WTC11 (cell line): Measurements from ENCODE around the gene CAMKMT. TPM values are rescaled to one million over a fixed set of nuclear protein-coding genes. Genes with fewer than 3 reads are reported as not detected.

ENCODE experiments used
- ATAC-seq: fragments of 200-7000 bp; cut with Tn5 transposase; 2 replicates; pipeline ENCODE4 v1.10.0; 2021; ENCODE audit warnings: mild to moderate bottlenecking, moderate library complexity
- CTCF ChIA-PET: fragments of 300-600 bp; sonication (Branson Sonifier 250); formaldehyde crosslinking; loops from one replicate; lab custom pipeline; 2021; ENCODE audit warnings: antibody characterized with exemption; lab: Charles Lee
- POLR2A ChIA-PET: fragments of 350-600 bp; sonication (Branson Sonifier 250); formaldehyde crosslinking; loops from one replicate; lab custom pipeline; 2021; ENCODE audit warnings: antibody characterized with exemption; lab: Charles Lee
- DNase-seq: peaks from one replicate; pipeline ENCODE4 v3.0.0; 2021; ENCODE audit warnings: low spot score
- H3K27ac Mint-ChIP-seq: 2 replicates; pipeline ENCODE4 v1.8.0; 2021; ENCODE audit warnings: mixed read lengths
- H3K27me3 Mint-ChIP-seq: 2 replicates; pipeline ENCODE4 v1.8.0; 2021; ENCODE audit warnings: low read depth, mild to moderate bottlenecking, moderate library complexity, mixed read lengths
- H3K36me3 Mint-ChIP-seq: 2 replicates; pipeline ENCODE4 v1.8.0; 2021; ENCODE audit warnings: mixed read lengths
- H3K4me1 Mint-ChIP-seq: 2 replicates; pipeline ENCODE4 v1.8.0; 2022; ENCODE audit warnings: mixed read lengths
- H3K4me3 Mint-ChIP-seq: 2 replicates; pipeline ENCODE4 v1.8.0; 2021; ENCODE audit warnings: mild to moderate bottlenecking, moderate library complexity, mixed read lengths
- H3K9me3 Mint-ChIP-seq: 2 replicates; pipeline ENCODE4 v1.8.0; 2021; ENCODE audit warnings: mixed read lengths
- ATF3 ChIP-seq: sonication (generic); formaldehyde crosslinking; conservative IDR thresholded peaks from 2 replicates; pipeline ENCODE4 v1.8.1; 2022; ENCODE audit warnings: mild to moderate bottlenecking, missing genetic modification reagents
- E2F5 ChIP-seq: sonication (generic); formaldehyde crosslinking; IDR thresholded peaks from 2 replicates; pipeline ENCODE4 v1.8.1; 2022; ENCODE audit warnings: mild to moderate bottlenecking, moderate library complexity, missing genetic modification reagents
- FOXP1 ChIP-seq: sonication (generic); formaldehyde crosslinking; IDR thresholded peaks from 2 replicates; pipeline ENCODE4 v1.8.0; 2022; ENCODE audit warnings: missing genetic modification reagents, mild to moderate bottlenecking, moderate library complexity, borderline replicate concordance
- GRHL2 ChIP-seq: fragments of 250-450 bp; sonication (Bioruptor Pico); IDR thresholded peaks from 2 replicates; pipeline ENCODE4 v1.8.0; 2022; ENCODE audit warnings: mild to moderate bottlenecking, moderate library complexity; ENCODE audit not compliant: insufficient replicate concordance, severe bottlenecking
- HMGXB4 ChIP-seq: sonication (generic); formaldehyde crosslinking; IDR thresholded peaks from 2 replicates; pipeline ENCODE4 v1.8.1; 2023; ENCODE audit warnings: mild to moderate bottlenecking, moderate library complexity, missing genetic modification reagents
- JAZF1 ChIP-seq: fragments of 250-450 bp; sonication (Bioruptor Pico); IDR thresholded peaks from 2 replicates; pipeline ENCODE4 v1.9.0; 2021; ENCODE audit warnings: moderate library complexity, mild to moderate bottlenecking, inconsistent platforms
- MLX ChIP-seq: sonication (generic); formaldehyde crosslinking; IDR thresholded peaks from 2 replicates; pipeline ENCODE4 v1.8.1; 2023; ENCODE audit warnings: mild to moderate bottlenecking, missing genetic modification reagents, moderate library complexity
- NFATC4 ChIP-seq: fragments of 250-450 bp; sonication (Bioruptor Pico); IDR thresholded peaks from 2 replicates; pipeline ENCODE4 v1.9.0; 2021; ENCODE audit warnings: mild to moderate bottlenecking
- NFE2L1 ChIP-seq: sonication (generic); formaldehyde crosslinking; IDR thresholded peaks from 2 replicates; pipeline ENCODE4 v1.8.1; 2023; ENCODE audit warnings: missing genetic modification reagents
- PRRX2 ChIP-seq: fragments of 250-450 bp; sonication (Bioruptor Pico); IDR thresholded peaks from 2 replicates; pipeline ENCODE4 v1.8.0; 2021; ENCODE audit warnings: mild to moderate bottlenecking
- RELA ChIP-seq: sonication (generic); formaldehyde crosslinking; IDR thresholded peaks from 2 replicates; pipeline ENCODE4 v1.8.1; 2022; ENCODE audit warnings: missing genetic modification reagents, mild to moderate bottlenecking, borderline replicate concordance
- SOX15 ChIP-seq: fragments of 250-450 bp; sonication (Bioruptor Pico); IDR thresholded peaks from 2 replicates; pipeline ENCODE4 v1.9.0; 2021; ENCODE audit warnings: mild to moderate bottlenecking
- ZNF423 ChIP-seq: fragments of 250-450 bp; sonication (Bioruptor Pico); IDR thresholded peaks from 2 replicates; pipeline ENCODE4 v2.1.2; 2022; ENCODE audit warnings: mild to moderate bottlenecking, moderate library complexity
- ZSCAN18 ChIP-seq: fragments of 250-450 bp; sonication (Bioruptor Pico); IDR thresholded peaks from 2 replicates; pipeline ENCODE4 v2.1.2; 2022; ENCODE audit warnings: mild to moderate bottlenecking, moderate library complexity
- total RNA-seq: library from RNA; stranded (reverse); gene quantifications from 3 replicates; pipeline ENCODE4 v1.2.3, GENCODE V29; 2021
- TF ChIP-seq, protein P1 (sequence below): fragments of 250-450 bp; sonication (Bioruptor Pico); IDR thresholded peaks from 2 replicates; pipeline ENCODE4 v1.9.0; 2021; ENCODE audit warnings: mild to moderate bottlenecking, borderline replicate concordance
- TF ChIP-seq, protein P2 (sequence below): sonication (generic); formaldehyde crosslinking; IDR thresholded peaks from 2 replicates; pipeline ENCODE4 v1.8.0; 2022; ENCODE audit warnings: mild to moderate bottlenecking, missing genetic modification reagents

CAMKMT gene
- total RNA-seq, 1 experiment from 2014 or later, result 20.6 TPM

GRCh38 chr2:44615950-44616518 lies 254.3 kb downstream of the CAMKMT start (continued):
- TF ChIP-seq E2F5 (no peak), PRRX2 (CRISPR knock-in tag) (no peak), GRHL2 (CRISPR knock-in tag) (no peak), FOXP1 (CRISPR knock-in tag) (no peak), ATF3 (CRISPR knock-in tag) (no peak)

- CTCF ChIA-PET, result interaction anchor here (1.1 to 1.6 kb wide), 2 partner anchors 137 to 357 kb away, joined by 3 to 4 read pairs; no protein-coding TSS in a partner anchor
Measured at GRCh38 chr2:44616667-44617155, 255.0 kb downstream of the CAMKMT start.

GRCh38 chr2:44618251-44619023 lies 256.7 kb downstream of the CAMKMT start:
- Mint-ChIP-seq H3K4me1 (no peaks in the 10 kb centered on the region), H3K4me3 (no peak overlapping the region), H3K36me3 (no peaks in the 10 kb centered on the region), H3K27me3 (no peaks in the 10 kb centered on the region), H3K9me3 (peaks cover 3% of the 10 kb centered on the region; the same call in 1 of the 2 replicates), H3K27ac (no peak overlapping the region)
- CTCF ChIA-PET, result no interaction called here
- TF ChIP-seq NFE2L1 (CRISPR knock-in tag), result no peak
- ATAC-seq (no peak), DNase-seq (no peak)
- POLR2A ChIA-PET, result no interaction called here

More at GRCh38 chr2:44616667-44617155, 255.0 kb downstream of the CAMKMT start:
- Mint-ChIP-seq H3K9me3 (peaks cover 1% of the 10 kb centered on the region), H3K27me3 (no peaks in the 10 kb centered on the region), H3K4me1 (no peaks in the 10 kb centered on the region), H3K36me3 (no peaks in the 10 kb centered on the region)
- no peak for ATAC-seq
- TF ChIP-seq ZNF423, result no peak
- no peak for TF ChIP-seq NFATC4 (CRISPR knock-in tag)
- TF ChIP-seq, protein P1, sequence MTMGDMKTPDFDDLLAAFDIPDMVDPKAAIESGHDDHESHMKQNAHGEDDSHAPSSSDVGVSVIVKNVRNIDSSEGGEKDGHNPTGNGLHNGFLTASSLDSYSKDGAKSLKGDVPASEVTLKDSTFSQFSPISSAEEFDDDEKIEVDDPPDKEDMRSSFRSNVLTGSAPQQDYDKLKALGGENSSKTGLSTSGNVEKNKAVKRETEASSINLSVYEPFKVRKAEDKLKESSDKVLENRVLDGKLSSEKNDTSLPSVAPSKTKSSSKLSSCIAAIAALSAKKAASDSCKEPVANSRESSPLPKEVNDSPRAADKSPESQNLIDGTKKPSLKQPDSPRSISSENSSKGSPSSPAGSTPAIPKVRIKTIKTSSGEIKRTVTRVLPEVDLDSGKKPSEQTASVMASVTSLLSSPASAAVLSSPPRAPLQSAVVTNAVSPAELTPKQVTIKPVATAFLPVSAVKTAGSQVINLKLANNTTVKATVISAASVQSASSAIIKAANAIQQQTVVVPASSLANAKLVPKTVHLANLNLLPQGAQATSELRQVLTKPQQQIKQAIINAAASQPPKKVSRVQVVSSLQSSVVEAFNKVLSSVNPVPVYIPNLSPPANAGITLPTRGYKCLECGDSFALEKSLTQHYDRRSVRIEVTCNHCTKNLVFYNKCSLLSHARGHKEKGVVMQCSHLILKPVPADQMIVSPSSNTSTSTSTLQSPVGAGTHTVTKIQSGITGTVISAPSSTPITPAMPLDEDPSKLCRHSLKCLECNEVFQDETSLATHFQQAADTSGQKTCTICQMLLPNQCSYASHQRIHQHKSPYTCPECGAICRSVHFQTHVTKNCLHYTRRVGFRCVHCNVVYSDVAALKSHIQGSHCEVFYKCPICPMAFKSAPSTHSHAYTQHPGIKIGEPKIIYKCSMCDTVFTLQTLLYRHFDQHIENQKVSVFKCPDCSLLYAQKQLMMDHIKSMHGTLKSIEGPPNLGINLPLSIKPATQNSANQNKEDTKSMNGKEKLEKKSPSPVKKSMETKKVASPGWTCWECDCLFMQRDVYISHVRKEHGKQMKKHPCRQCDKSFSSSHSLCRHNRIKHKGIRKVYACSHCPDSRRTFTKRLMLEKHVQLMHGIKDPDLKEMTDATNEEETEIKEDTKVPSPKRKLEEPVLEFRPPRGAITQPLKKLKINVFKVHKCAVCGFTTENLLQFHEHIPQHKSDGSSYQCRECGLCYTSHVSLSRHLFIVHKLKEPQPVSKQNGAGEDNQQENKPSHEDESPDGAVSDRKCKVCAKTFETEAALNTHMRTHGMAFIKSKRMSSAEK (CRISPR knock-in tag), result no peak
- TF ChIP-seq, all 79 proteins: peak for 0
- POLR2A ChIA-PET, result no interaction called here
- Mint-ChIP-seq H3K4me3 (no peak overlapping the region), H3K27ac (no peak overlapping the region)
- no peak for DNase-seq

GRCh38 chr2:44620189-44620990 lies 258.6 kb downstream of the CAMKMT start:
- ChIA-PET POLR2A (interaction anchor here (0.6 kb wide), 1 partner anchor 1264 kb away, joined by 6 read pairs; no protein-coding TSS in a partner anchor), CTCF (interaction anchor here (0.6 kb wide), 1 partner anchor 12 kb away, joined by 5 read pairs; no protein-coding TSS in a partner anchor)
- ATAC-seq (no peak), DNase-seq (no peak)
- Mint-ChIP-seq H3K36me3 (no peaks in the 10 kb centered on the region), H3K9me3 (peaks cover 7% of the 10 kb centered on the region; the same call in 1 of the 2 replicates), H3K4me3 (no peak overlapping the region), H3K27me3 (no peaks in the 10 kb centered on the region), H3K27ac (no peak overlapping the region), H3K4me1 (no peaks in the 10 kb centered on the region)
- no peak for TF ChIP-seq MLX
- TF ChIP-seq ZSCAN18, result no peak
- TF ChIP-seq RELA, result no peak
- TF ChIP-seq, protein P2, sequence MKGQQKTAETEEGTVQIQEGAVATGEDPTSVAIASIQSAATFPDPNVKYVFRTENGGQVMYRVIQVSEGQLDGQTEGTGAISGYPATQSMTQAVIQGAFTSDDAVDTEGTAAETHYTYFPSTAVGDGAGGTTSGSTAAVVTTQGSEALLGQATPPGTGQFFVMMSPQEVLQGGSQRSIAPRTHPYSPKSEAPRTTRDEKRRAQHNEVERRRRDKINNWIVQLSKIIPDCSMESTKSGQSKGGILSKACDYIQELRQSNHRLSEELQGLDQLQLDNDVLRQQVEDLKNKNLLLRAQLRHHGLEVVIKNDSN (CRISPR knock-in tag), result no peak
- TF ChIP-seq SOX15, result no peak
- TF ChIP-seq JAZF1, result no peak
- no peak for TF ChIP-seq HMGXB4 (CRISPR knock-in tag)
